Measurements from ENCODE around the gene CSAG1.
"Not testable (repeated sequence)": the region's sequence is repeated elsewhere in the genome, so short reads cannot be mapped to it uniquely, and the experiment has no call there.

CSAG1 gene

GRCh38 chrX:152733261-152733975, at the start of gene CSAG1, which contains the start of gene MAGEA12:
Gene CSAG1 (minus strand): TSS chrX:152733721. CDS start chrX:152732460, 1,261 bp downstream.
Gene MAGEA12 (plus strand): TSS chrX:152733757. CDS start chrX:152736162, 2,405 bp downstream.
- TF ChIP-seq GATA2 (IDR thresholded peaks at IDR 0.05; ENCODE audit: low read depth, low read length) (no peak), GATA3 (IDR thresholded peaks at IDR 0.05; ENCODE audit: low read depth, low read length) (no peak)

GRCh38 chrX:152769549-152770289, 36.2 kb upstream of the CSAG1 start, which contains the start of gene MAGEA6:
Gene MAGEA6 (minus strand): TSS chrX:152769689. CDS start chrX:152767650, 2,039 bp downstream.
- TF ChIP-seq GATA2, GATA3 (IDR thresholded peaks at IDR 0.05; ENCODE audit: low read depth, low read length): not testable (repeated sequence)

- not testable (repeated sequence) for TF ChIP-seq GATA2, GATA3 (IDR thresholded peaks at IDR 0.05; ENCODE audit: low read depth, low read length)
These were observed 25.4 kb upstream of the CSAG1 start, which contains the start of gene CSAG3 for GRCh38 chrX:152758918-152759317. Gene CSAG3 (plus strand): TSS chrX:152759218.

GRCh38 chrX:152753686-152754650, 20.4 kb upstream of the CSAG1 start, which contains the start of gene MAGEA2:
Gene MAGEA2 (minus strand): TSS chrX:152753842. CDS start chrX:152751363, 2,479 bp downstream.
- TF ChIP-seq GATA2, GATA3 (IDR thresholded peaks at IDR 0.05; ENCODE audit: low read depth, low read length): not testable (repeated sequence)

- TF ChIP-seq GATA2 (IDR thresholded peaks at IDR 0.05; ENCODE audit: low read depth, low read length) (no peak), GATA3 (IDR thresholded peaks at IDR 0.05; ENCODE audit: low read depth, low read length) (no peak)
These were observed 5.0 kb upstream of the CSAG1 start for GRCh38 chrX:152738560-152738959.

- TF ChIP-seq GATA3 (IDR thresholded peaks at IDR 0.05; ENCODE audit: low read depth, low read length) (no peak), GATA2 (IDR thresholded peaks at IDR 0.05; ENCODE audit: low read depth, low read length) (no peak)
These were observed 2.5 kb upstream of the CSAG1 start for GRCh38 chrX:152735860-152736511.

- TF ChIP-seq GATA3 (IDR thresholded peaks at IDR 0.05; ENCODE audit: low read depth, low read length) (no peak), GATA2 (IDR thresholded peaks at IDR 0.05; ENCODE audit: low read depth, low read length) (no peak)
These were observed 1.6 kb upstream of the CSAG1 start for GRCh38 chrX:152735101-152735500.

GRCh38 chrX:152725409-152725808, 8.1 kb downstream of the CSAG1 start:
- TF ChIP-seq GATA2 (IDR thresholded peaks at IDR 0.05; ENCODE audit: low read depth, low read length) (no peak), GATA3 (IDR thresholded peaks at IDR 0.05; ENCODE audit: low read depth, low read length) (no peak)

GRCh38 chrX:152713815-152714787, 19.4 kb downstream of the CSAG1 start, which contains the start of gene MAGEA2B:
Gene MAGEA2B (plus strand): TSS chrX:152714628. CDS start chrX:152717107, 2,479 bp downstream.
- not testable (repeated sequence) for TF ChIP-seq GATA2, GATA3 (IDR thresholded peaks at IDR 0.05; ENCODE audit: low read depth, low read length)

GRCh38 chrX:152709173-152709572, 24.3 kb downstream of the CSAG1 start, which contains the start of gene CSAG2:
Gene CSAG2 (minus strand): TSS chrX:152709273. CDS start chrX:152709112, 161 bp downstream.
- TF ChIP-seq GATA2, GATA3 (IDR thresholded peaks at IDR 0.05; ENCODE audit: low read depth, low read length): not testable (repeated sequence)
